Rectal smooth muscle tissue (tissue), 1 donor: ENCODE results near the gene RAB3C.

ENCODE experiments used
- H3K27ac ChIP-seq: one replicate; pipeline ENCODE4 v1.7.0; 2013; ENCODE audit warnings: low read depth, low read length, inconsistent platforms
- H3K27me3 ChIP-seq: one replicate; pipeline ENCODE4 v1.7.0; 2013; ENCODE audit warnings: low read length; ENCODE audit not compliant: control insufficient read depth, insufficient read depth
- H3K36me3 ChIP-seq: one replicate; pipeline ENCODE4 v1.7.0; 2013; ENCODE audit warnings: low read length; ENCODE audit not compliant: control insufficient read depth, insufficient read depth
- H3K4me1 ChIP-seq: one replicate; pipeline ENCODE4 v1.7.0; 2013; ENCODE audit warnings: low read length; ENCODE audit not compliant: control insufficient read depth, insufficient read depth
- H3K4me3 ChIP-seq: one replicate; pipeline ENCODE4 v1.7.0; 2013; ENCODE audit warnings: low read length
- H3K9ac ChIP-seq: one replicate; pipeline ENCODE4 v1.7.0; 2013; ENCODE audit warnings: low read length

RAB3C gene

DNA sequence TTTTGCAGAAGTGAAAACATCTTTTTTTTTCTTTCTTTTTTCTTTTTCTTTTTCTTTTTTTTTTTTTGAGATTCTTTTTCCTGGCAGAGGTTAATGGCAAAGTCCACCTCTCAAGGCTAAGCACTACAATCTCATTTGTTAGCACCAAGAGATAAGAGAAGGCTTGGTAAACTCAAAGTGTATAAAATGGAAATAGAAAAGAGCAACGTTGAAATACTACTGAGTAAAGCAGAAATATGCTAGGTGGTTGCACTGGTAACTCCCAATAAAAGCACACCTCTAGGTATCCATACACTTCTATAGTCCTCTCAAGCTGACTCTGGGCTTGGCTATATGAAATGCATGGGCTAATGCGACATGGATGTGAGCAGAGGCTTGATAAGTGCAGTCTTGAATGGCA is 188.9 kb downstream of the RAB3C start:
- Histone ChIP-seq H3K36me3 (no peaks in the 10 kb centered on the region), H3K27ac (no peak overlapping the region), H3K27me3 (no peaks in the 10 kb centered on the region), H3K4me1 (no peaks in the 10 kb centered on the region), H3K9ac (no peak overlapping the region), H3K4me3 (no peak overlapping the region)

DNA sequence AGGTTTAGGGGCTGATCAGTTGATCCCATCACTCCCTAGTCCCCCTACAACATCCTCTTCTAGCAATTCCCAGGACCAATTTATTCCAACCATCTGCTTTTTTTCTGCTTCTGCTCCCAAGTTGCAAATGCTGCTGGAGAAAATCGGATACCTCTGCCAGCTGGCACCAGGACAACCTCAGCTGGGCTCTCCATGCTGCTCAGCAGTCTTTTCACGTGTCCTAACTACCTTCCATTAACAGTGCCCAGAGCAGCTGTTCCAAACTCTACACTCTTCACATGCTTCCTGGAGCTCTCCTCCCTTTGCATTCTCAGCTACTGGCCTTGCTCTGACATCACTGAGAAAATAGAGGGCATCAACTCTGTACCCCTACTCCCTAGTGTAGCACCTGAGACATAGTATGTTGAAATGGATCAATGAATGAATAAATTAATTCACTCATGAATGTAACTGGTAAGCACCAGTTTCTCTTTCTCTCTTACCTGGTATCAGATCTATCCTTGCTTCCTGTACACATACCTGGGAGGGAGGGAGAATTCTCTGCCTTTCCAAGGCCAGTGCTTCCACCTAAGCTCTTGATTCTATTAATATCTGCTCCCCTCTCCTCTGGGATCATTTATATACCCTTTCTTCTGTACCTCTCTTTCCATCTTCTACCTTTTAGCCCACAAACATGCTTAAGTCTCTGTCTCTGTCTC is 191.0 kb downstream of the RAB3C start:
- no peak overlapping the region for H3K27ac ChIP-seq
- H3K4me1 ChIP-seq, result no peaks in the 10 kb centered on the region
- H3K4me3 ChIP-seq, result no peak overlapping the region
- no peaks in the 10 kb centered on the region for H3K27me3 ChIP-seq
- no peak overlapping the region for H3K9ac ChIP-seq
- no peaks in the 10 kb centered on the region for H3K36me3 ChIP-seq

DNA sequence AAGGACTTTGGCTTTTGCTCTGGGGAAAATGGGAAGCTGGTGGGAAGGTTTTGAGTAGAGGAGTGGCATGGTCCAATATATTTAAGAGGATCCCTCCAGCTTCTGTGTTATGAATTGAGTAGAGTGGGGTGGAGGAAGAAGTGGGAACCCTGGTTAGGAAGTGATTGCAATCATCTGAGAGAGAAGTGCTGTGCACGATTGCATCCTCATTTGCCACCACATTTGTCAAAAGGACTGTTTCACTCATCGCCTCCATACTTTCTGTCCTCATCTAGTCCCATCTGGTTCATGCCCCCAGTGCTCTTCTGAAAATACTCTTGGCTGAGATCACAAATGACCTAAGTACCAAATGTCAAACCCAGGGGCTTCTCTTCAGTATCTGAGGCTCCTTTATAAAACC is 192.1 kb downstream of the RAB3C start:
- no peak overlapping the region for H3K4me3 ChIP-seq

DNA sequence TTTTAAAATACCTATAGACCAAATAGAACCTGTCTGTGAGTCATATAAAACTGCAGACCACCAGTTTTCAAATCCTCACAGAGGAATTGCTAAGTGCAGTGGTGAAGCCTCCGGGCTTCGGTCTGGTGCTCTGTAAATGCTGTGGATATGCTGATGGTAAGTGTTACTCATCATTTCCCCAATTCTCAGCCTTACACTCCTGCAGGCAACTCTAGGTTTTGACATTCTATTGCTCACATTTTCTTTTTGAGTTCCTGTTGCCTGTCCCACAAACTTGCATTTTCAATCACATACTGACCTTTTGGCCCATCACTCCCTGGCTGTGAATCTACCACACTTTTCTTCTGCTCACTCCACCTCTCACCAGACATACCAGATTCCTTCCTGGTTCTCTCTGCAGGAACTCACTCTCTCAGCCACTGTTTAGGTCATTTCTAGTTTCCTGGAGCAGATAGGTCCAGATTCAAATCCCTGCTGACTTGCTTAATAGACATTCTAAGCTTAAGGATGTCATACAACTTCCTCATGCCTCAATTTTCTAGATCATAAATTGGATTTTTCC is 192.9 kb downstream of the RAB3C start:
- Histone ChIP-seq H3K4me1 (no peaks in the 10 kb centered on the region), H3K36me3 (no peaks in the 10 kb centered on the region), H3K27me3 (no peaks in the 10 kb centered on the region), H3K9ac (no peak overlapping the region), H3K4me3 (no peak overlapping the region), H3K27ac (no peak overlapping the region)

More for the DNA sequence above, 192.1 kb downstream of the RAB3C start:
- Histone ChIP-seq H3K9ac (no peak overlapping the region), H3K36me3 (no peaks in the 10 kb centered on the region), H3K27me3 (no peaks in the 10 kb centered on the region), H3K27ac (no peak overlapping the region), H3K4me1 (no peaks in the 10 kb centered on the region)

DNA sequence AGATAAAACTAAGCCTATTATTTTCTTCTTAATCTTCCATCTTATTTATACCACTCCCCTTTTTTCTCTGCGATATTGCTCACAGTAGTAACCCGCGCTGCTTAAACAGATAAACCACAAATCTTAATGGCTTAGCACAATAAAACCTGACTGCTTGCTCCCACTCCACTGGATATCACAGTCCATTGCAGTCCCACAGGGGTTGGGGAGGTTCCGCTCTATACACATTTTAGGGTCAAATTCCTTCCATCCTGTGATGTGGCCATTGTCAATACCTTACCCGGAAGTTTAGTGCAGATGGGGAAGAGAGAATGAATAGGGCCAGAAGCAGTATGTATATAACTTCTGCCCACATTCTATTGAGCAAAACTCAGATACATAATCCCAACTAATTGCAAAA is 193.7 kb downstream of the RAB3C start:
- no peak overlapping the region for H3K4me3 ChIP-seq
- H3K4me1 ChIP-seq, result no peaks in the 10 kb centered on the region
- H3K27me3 ChIP-seq, result no peaks in the 10 kb centered on the region
- no peak overlapping the region for H3K9ac ChIP-seq
- H3K36me3 ChIP-seq, result no peaks in the 10 kb centered on the region
- no peak overlapping the region for H3K27ac ChIP-seq

DNA sequence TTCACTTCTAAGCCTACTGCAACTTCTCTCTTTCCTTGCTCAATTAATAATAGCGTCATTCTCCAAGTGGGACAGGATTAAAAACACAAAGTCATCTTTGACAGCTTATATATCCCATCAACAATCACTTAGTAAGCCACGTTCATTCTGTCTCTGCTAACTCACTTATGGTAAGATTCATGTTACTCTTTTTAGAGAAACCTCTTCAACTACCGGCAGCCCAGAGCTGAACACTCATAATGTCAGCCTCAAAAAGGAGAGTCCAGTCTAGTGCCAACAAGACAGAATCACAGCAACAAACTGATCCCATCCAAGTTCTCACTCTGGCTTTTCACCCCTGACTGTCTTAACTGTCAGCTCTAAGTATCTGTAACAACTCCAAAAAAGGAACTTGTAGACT is 196.0 kb downstream of the RAB3C start:
- Histone ChIP-seq H3K27ac (no peak overlapping the region), H3K4me3 (no peak overlapping the region)

DNA sequence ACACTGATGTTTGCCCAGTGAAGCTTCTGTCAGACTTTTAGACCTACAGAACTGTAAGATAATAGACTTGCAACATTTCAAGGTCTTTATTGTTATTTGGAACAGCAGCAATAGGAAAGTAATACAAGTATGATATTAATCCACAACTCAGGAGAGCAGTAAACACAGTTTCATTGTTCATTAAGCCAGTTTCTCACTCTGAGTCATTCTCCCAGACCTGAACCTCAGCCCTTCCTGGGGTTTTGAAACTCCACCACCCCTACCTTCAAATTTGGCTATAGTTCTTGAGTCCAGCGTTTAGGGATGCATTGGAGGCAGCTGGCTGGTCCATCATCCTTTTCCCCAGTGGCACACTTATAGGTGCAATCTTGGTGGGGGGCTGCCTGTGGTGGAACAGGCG is 203.2 kb downstream of the RAB3C start:
- Histone ChIP-seq H3K27ac (no peak overlapping the region), H3K4me1 (no peaks in the 10 kb centered on the region), H3K27me3 (no peaks in the 10 kb centered on the region), H3K4me3 (no peak overlapping the region), H3K36me3 (no peaks in the 10 kb centered on the region), H3K9ac (no peak overlapping the region)

More for the DNA sequence above, 196.0 kb downstream of the RAB3C start:
- H3K4me1 ChIP-seq, result no peaks in the 10 kb centered on the region
- H3K36me3 ChIP-seq, result no peaks in the 10 kb centered on the region
- no peaks in the 10 kb centered on the region for H3K27me3 ChIP-seq
- no peak overlapping the region for H3K9ac ChIP-seq

DNA sequence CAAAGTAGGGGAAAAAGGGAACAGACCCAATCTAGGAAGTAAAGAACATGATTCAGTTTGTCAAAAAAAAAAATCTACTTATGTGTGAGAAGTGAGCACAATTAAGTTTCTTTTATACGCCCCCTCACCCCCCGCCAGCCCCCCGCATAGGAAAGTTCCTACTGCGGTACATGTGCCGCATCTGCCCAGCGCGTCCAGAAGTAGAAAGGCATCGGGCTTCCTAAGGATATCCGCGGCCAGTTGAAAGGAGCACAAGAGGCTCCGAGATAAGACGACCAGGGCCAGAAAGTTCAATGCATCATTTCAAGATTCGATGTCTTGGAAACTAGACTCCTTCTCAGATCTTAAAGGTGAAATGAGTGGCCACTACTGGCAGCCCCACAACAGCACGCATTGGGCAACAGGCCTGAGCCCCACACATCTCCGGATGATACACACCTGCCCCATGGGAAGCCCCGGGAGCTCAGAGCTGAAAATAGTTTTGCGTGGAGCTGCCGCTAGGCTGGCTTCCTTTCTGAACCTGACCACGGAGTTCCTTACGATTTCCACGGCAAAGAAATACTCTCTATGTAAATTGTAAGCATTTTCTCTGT is 203.9 kb downstream of the RAB3C start:
- H3K27me3 ChIP-seq, result no peaks in the 10 kb centered on the region

DNA sequence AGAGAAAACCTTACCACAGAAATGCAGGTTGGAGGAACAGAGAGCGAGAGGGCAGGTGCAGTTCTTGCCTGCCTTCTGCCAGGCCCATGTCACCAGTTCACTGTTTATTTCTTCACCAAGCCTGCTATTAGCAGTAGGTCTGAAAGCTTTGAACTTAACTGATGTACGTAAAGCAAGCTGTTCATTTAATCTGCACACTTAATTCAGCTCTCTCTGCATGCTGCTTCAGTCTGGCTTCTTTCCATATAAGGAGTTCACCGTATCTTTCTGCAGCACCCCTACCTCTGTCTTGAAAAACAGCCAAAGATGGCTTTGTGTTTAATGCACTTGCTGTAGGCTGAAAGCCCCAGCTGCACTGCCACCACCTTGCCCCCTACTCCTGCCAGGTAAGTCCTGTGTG is 205.1 kb downstream of the RAB3C start:
- H3K27ac ChIP-seq, result no peak overlapping the region
- H3K4me1 ChIP-seq, result no peaks in the 10 kb centered on the region
- H3K4me3 ChIP-seq, result no peak overlapping the region
- no peaks in the 10 kb centered on the region for H3K27me3 ChIP-seq
- no peaks in the 10 kb centered on the region for H3K36me3 ChIP-seq
- H3K9ac ChIP-seq, result no peak overlapping the region

More for the DNA sequence above, 203.9 kb downstream of the RAB3C start:
- no peak overlapping the region for H3K27ac ChIP-seq
- H3K9ac ChIP-seq, result no peak overlapping the region
- H3K4me3 ChIP-seq, result no peak overlapping the region
- H3K4me1 ChIP-seq, result no peaks in the 10 kb centered on the region
- no peaks in the 10 kb centered on the region for H3K36me3 ChIP-seq

DNA sequence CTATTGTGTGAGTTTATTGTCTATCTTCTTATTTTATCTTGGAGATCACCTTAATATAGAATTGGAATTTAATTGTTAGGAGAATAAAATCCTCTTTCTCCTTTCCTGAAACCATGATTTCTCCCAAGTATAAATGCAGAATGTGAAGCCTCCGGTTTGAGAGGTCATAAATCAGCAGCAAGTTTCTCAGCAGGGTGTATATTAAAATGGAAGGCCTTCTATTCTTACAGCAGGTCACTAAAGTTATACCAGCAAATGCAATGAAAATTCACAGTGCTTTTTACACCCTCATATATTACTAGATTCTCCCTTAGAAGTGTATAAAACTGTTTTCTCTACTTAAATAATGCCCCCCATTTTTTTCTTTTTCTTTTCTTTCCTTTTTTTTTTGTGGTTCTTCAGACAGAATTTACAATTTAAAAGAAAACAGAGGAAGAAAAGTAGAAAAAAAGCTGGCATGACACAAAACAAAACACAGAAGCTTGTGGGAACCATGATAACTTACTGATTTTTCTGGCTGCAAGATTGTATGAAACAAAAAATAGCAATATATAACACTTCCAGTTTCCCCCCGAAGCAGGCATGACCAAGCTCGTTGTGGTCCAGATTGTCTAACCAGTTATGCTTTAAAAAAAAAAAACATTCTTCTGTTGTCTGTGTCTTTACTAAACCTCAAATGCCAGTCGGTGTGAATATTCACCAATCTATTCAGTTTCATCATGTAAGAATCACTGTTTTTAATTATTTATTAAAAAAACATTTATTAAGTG is 211.2 kb downstream of the RAB3C start:
- H3K4me3 ChIP-seq, result no peak overlapping the region
- no peak overlapping the region for H3K27ac ChIP-seq
- H3K27me3 ChIP-seq, result no peaks in the 10 kb centered on the region
- H3K36me3 ChIP-seq, result no peaks in the 10 kb centered on the region
- no peak overlapping the region for H3K9ac ChIP-seq
- H3K4me1 ChIP-seq, result no peaks in the 10 kb centered on the region

DNA sequence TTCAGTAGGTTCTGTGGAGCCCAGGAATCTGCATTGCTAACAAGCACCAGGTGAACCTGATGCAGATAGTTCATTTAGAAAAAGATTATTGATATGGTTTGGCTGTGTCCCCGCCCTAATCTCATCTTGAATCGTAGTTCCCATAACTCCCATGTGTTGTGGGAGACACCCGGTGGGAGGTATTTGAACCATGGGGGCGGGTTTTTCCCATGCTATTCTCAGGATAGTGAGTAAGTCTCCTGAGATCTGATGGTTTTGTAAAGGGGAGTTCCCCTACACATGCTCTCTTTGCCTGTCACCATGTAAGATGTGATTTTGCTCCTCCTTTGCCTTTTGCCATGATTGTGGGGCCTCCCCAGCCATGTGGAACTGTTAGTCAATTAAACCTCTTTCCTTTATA is 212.0 kb downstream of the RAB3C start:
- Histone ChIP-seq H3K4me1 (no peaks in the 10 kb centered on the region), H3K9ac (no peak overlapping the region), H3K4me3 (no peak overlapping the region), H3K27me3 (no peaks in the 10 kb centered on the region), H3K27ac (no peak overlapping the region), H3K36me3 (no peaks in the 10 kb centered on the region)

DNA sequence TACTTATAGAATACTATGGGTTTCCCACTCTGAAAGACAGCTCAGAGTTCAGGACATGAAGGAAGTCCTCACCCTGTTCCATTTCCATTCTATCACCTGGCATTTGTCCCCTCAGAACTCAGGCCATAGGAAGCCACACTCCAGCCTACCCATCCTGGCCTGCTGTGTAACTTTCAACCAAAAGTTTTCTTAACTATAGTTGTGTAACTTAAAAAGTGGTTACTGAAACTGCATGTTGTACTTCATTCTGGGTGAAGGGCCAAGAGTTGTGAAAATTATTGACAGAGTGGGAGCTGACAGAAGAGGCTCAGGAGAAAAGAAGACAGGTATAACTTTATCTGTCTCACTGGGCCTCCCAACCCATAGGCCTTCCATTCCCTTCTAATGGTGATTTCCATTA is 212.5 kb downstream of the RAB3C start:
- Histone ChIP-seq H3K27me3 (no peaks in the 10 kb centered on the region), H3K27ac (no peak overlapping the region), H3K4me1 (no peaks in the 10 kb centered on the region), H3K4me3 (no peak overlapping the region), H3K9ac (no peak overlapping the region), H3K36me3 (no peaks in the 10 kb centered on the region)
